Loucy (cell line): ENCODE results near the gene ARL10.

Experiments
- EZH2phosphoT487 ChIP-seq: fragments of 200-600 bp; IDR thresholded peaks from 2 replicates; pipeline ENCODE4 v1.6.1; 2018; ENCODE audit warnings: antibody characterized with exemption, mild to moderate bottlenecking, moderate library complexity, borderline replicate concordance
- TF ChIP-seq, protein P1 (sequence below): fragments of 200-600 bp; sonication (generic); conservative IDR thresholded peaks from 2 replicates; pipeline ENCODE4 v1.5.1; 2014; ENCODE audit warnings: mild to moderate bottlenecking, antibody characterized with exemption, low read length

DNA sequence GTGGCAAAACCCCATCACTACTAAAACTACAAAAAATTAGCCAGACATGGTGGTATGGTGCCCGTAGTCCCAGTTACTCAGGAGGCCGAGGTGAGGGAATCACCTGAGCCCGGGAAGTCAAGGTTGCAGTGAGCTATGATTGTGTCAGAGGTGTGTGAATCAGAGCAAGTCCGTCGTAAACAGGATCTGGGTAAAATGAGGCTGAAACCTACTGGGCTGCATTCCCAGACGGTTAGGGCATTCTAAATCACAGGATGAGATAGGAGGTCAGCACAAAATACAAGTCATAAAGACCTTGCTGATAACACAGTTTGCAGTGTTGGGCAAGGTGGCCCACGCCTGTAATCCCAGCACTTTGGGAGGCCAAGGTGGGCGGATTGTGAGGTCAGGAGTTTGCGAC is 53.0 kb downstream of the ARL10 start:
- TF ChIP-seq, protein P1, sequence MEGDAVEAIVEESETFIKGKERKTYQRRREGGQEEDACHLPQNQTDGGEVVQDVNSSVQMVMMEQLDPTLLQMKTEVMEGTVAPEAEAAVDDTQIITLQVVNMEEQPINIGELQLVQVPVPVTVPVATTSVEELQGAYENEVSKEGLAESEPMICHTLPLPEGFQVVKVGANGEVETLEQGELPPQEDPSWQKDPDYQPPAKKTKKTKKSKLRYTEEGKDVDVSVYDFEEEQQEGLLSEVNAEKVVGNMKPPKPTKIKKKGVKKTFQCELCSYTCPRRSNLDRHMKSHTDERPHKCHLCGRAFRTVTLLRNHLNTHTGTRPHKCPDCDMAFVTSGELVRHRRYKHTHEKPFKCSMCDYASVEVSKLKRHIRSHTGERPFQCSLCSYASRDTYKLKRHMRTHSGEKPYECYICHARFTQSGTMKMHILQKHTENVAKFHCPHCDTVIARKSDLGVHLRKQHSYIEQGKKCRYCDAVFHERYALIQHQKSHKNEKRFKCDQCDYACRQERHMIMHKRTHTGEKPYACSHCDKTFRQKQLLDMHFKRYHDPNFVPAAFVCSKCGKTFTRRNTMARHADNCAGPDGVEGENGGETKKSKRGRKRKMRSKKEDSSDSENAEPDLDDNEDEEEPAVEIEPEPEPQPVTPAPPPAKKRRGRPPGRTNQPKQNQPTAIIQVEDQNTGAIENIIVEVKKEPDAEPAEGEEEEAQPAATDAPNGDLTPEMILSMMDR = no peak
- TF ChIP-seq EZH2phosphoT487 = no peak
